ENCODE results near the gene FAM170A.

The FAM170A gene

DNA sequence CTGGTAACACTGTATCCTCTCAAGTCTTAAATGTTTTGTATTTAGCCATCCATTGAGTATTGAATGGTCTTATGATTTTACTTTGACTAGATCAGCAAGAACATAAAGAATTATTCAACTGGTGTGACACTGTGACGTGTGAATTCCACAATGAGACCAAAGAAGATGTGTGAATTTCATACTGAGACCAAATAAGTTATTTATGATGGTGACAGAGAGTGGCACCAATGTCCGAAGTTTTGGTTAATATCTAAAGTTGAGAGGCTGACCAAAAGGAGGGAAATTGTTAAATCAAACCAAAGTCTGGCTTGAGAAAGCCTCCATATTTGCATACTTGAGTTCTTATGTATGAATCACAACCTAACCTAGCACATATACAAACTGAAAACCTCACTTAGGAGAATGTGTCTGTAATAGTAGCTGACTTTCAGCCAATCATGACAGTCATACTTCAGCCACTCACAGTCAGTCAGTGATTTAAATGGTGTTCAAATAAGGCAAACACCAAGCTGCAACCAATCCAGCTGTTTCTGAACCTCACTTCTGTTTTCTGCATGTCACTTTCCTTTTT is 31.5 kb upstream of the FAM170A start:
- no peaks in the 10 kb centered on the region for H4K20me1 ChIP-seq (ENCODE audit: insufficient read depth, low read length)
- no peak overlapping the region for H3K4me2 ChIP-seq (ENCODE audit: insufficient read depth, low read length)
- H3K27ac ChIP-seq (ENCODE audit: low read length) = no peak overlapping the region
- no peaks in the 10 kb centered on the region for H3K27me3 ChIP-seq (ENCODE audit: insufficient read depth, low read length, poor library complexity)
- H3K9me3 ChIP-seq (ENCODE audit: insufficient read depth, low read length, severe bottlenecking) = no peaks in the 10 kb centered on the region
- ATAC-seq (ENCODE audit: insufficient read depth, low read depth) (no peak), DNase-seq (no peak)
- no peak overlapping the region for H2AFZ ChIP-seq (ENCODE audit: low read depth, low read length)
- no peaks in the 10 kb centered on the region for H3K79me2 ChIP-seq (ENCODE audit: insufficient read depth, low read length)
- no peak overlapping the region for H3K9ac ChIP-seq (ENCODE audit: low read depth, low read length)
- TF ChIP-seq EZH2 (IDR thresholded peaks at IDR 0.05; ENCODE audit: borderline replicate concordance, low read depth, low read length, severe bottlenecking) = no peak
- TF ChIP-seq, protein P1, sequence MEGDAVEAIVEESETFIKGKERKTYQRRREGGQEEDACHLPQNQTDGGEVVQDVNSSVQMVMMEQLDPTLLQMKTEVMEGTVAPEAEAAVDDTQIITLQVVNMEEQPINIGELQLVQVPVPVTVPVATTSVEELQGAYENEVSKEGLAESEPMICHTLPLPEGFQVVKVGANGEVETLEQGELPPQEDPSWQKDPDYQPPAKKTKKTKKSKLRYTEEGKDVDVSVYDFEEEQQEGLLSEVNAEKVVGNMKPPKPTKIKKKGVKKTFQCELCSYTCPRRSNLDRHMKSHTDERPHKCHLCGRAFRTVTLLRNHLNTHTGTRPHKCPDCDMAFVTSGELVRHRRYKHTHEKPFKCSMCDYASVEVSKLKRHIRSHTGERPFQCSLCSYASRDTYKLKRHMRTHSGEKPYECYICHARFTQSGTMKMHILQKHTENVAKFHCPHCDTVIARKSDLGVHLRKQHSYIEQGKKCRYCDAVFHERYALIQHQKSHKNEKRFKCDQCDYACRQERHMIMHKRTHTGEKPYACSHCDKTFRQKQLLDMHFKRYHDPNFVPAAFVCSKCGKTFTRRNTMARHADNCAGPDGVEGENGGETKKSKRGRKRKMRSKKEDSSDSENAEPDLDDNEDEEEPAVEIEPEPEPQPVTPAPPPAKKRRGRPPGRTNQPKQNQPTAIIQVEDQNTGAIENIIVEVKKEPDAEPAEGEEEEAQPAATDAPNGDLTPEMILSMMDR (IDR thresholded peaks at IDR 0.05; ENCODE audit: borderline replicate concordance, extremely low read depth, low read length, poor library complexity, severe bottlenecking) = no peak
- no peak overlapping the region for H3K4me3 ChIP-seq (ENCODE audit: low read depth in 1 of 2, low read length in 2 of 2)
- no peaks in the 10 kb centered on the region for H3K4me1 ChIP-seq (ENCODE audit: insufficient read depth, low read length)
- no peaks in the 10 kb centered on the region for H3K36me3 ChIP-seq (ENCODE audit: insufficient read depth, low read length)

DNA sequence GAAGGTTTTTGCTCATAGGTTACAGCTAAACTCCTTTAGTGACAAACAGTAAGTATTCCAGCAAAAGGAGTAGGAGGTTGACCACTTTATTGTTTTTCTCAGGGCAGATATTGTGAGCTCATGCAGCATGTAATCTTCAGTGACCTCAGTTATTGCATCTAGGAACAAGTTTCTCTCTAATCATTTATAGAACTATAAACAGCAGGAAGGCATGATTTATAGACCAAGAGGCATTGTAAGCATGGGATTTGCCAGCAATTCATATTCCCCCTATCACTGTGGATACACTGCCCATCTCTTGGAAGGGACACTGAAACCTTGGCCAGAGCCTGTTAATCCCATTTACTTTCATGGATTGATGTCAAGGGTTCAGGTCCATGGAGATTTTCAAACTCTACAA is 15.4 kb upstream of the FAM170A start:
- Histone ChIP-seq H3K27ac (ENCODE audit: low read length) (no peak overlapping the region), H3K79me2 (ENCODE audit: insufficient read depth, low read length) (no peaks in the 10 kb centered on the region), H2AFZ (ENCODE audit: low read depth, low read length) (no peak overlapping the region), H3K27me3 (ENCODE audit: insufficient read depth, low read length, poor library complexity) (no peaks in the 10 kb centered on the region), H3K4me3 (ENCODE audit: low read depth in 1 of 2, low read length in 2 of 2) (no peak overlapping the region), H3K36me3 (ENCODE audit: insufficient read depth, low read length) (no peaks in the 10 kb centered on the region), H3K9me3 (ENCODE audit: insufficient read depth, low read length, severe bottlenecking) (no peaks in the 10 kb centered on the region), H3K4me2 (ENCODE audit: insufficient read depth, low read length) (no peak overlapping the region), H4K20me1 (ENCODE audit: insufficient read depth, low read length) (no peaks in the 10 kb centered on the region), H3K4me1 (ENCODE audit: insufficient read depth, low read length) (no peaks in the 10 kb centered on the region), H3K9ac (ENCODE audit: low read depth, low read length) (no peak overlapping the region)
- ATAC-seq (ENCODE audit: insufficient read depth, low read depth) (no peak), DNase-seq (no peak)
- TF ChIP-seq, protein P1 (IDR thresholded peaks at IDR 0.05; ENCODE audit: borderline replicate concordance, extremely low read depth, low read length, poor library complexity, severe bottlenecking) = no peak
- no peak for TF ChIP-seq EZH2 (IDR thresholded peaks at IDR 0.05; ENCODE audit: borderline replicate concordance, low read depth, low read length, severe bottlenecking)

DNA sequence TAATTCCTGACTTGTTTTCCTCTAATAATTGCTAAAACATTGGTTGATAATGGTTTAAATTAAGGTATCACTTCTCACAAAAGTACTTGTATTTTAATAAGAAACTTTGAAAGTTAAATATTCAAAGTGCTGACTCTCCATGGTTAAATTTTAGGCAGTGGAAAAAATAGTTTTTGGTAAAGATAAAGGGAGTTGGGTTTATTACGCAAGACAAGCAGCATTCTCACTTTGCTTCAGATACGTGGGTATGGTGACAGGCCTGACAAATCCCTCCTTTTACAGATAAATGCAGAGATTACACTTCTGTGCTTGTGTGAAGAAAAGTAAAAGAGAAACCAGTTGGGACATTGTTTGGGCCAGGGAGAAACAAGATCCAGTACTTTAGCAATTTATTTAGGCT is 14.5 kb upstream of the FAM170A start:
- Histone ChIP-seq H3K4me2 (ENCODE audit: insufficient read depth, low read length) (no peak overlapping the region), H3K27me3 (ENCODE audit: insufficient read depth, low read length, poor library complexity) (no peaks in the 10 kb centered on the region), H4K20me1 (ENCODE audit: insufficient read depth, low read length) (no peaks in the 10 kb centered on the region), H2AFZ (ENCODE audit: low read depth, low read length) (no peak overlapping the region), H3K9me3 (ENCODE audit: insufficient read depth, low read length, severe bottlenecking) (no peaks in the 10 kb centered on the region), H3K4me1 (ENCODE audit: insufficient read depth, low read length) (no peaks in the 10 kb centered on the region), H3K4me3 (ENCODE audit: low read depth in 1 of 2, low read length in 2 of 2) (no peak overlapping the region), H3K9ac (ENCODE audit: low read depth, low read length) (no peak overlapping the region), H3K79me2 (ENCODE audit: insufficient read depth, low read length) (no peaks in the 10 kb centered on the region), H3K27ac (ENCODE audit: low read length) (no peak overlapping the region), H3K36me3 (ENCODE audit: insufficient read depth, low read length) (no peaks in the 10 kb centered on the region)
- DNase-seq (no peak), ATAC-seq (ENCODE audit: insufficient read depth, low read depth) (no peak)
- TF ChIP-seq EZH2 (IDR thresholded peaks at IDR 0.05; ENCODE audit: borderline replicate concordance, low read depth, low read length, severe bottlenecking) = no peak
- TF ChIP-seq, protein P1 (IDR thresholded peaks at IDR 0.05; ENCODE audit: borderline replicate concordance, extremely low read depth, low read length, poor library complexity, severe bottlenecking) = no peak

DNA sequence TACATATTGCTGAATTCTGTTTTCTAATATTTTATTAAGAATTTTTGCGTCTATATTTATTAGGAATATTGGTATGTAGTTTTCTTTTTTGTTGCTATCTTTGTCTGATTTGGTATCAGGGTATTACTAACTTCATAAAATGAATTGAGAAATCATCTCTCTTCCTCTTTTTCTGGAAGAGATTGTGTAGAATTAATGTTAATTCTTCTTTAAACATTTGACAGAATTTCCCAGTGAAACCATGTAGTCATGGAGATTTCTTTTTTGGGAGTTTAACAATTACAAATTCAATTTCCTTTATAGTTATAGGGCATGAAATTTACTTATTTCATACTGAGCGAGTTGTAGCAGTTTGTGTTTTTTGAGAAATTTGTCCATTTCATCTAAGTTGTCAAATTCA is 3.3 kb upstream of the FAM170A start:
- no peaks in the 10 kb centered on the region for H3K36me3 ChIP-seq (ENCODE audit: insufficient read depth, low read length)
- H3K9ac ChIP-seq (ENCODE audit: low read depth, low read length) = no peak overlapping the region
- no peaks in the 10 kb centered on the region for H3K27me3 ChIP-seq (ENCODE audit: insufficient read depth, low read length, poor library complexity)
- H3K4me1 ChIP-seq (ENCODE audit: insufficient read depth, low read length) = no peaks in the 10 kb centered on the region
- H3K9me3 ChIP-seq (ENCODE audit: insufficient read depth, low read length, severe bottlenecking) = no peaks in the 10 kb centered on the region
- no peak overlapping the region for H2AFZ ChIP-seq (ENCODE audit: low read depth, low read length)
- DNase-seq = no peak
- no peak overlapping the region for H3K4me2 ChIP-seq (ENCODE audit: insufficient read depth, low read length)
- H3K27ac ChIP-seq (ENCODE audit: low read length) = no peak overlapping the region
- no peak for TF ChIP-seq EZH2 (IDR thresholded peaks at IDR 0.05; ENCODE audit: borderline replicate concordance, low read depth, low read length, severe bottlenecking)
- TF ChIP-seq, protein P1 (IDR thresholded peaks at IDR 0.05; ENCODE audit: borderline replicate concordance, extremely low read depth, low read length, poor library complexity, severe bottlenecking) = no peak
- no peaks in the 10 kb centered on the region for H4K20me1 ChIP-seq (ENCODE audit: insufficient read depth, low read length)
- H3K79me2 ChIP-seq (ENCODE audit: insufficient read depth, low read length) = no peaks in the 10 kb centered on the region
- no peak overlapping the region for H3K4me3 ChIP-seq (ENCODE audit: low read depth in 1 of 2, low read length in 2 of 2)
- no peak for ATAC-seq (ENCODE audit: insufficient read depth, low read depth)
